ENCODE results near the gene GFPT2.

Gene GFPT2

GRCh38 chr5:180313677-180314505, 39.2 kb downstream of the GFPT2 start:
- no peak for DNase-seq (ENCODE audit: low spot score)

GRCh38 chr5:180311216-180311615, 41.9 kb downstream of the GFPT2 start:
- DNase-seq (ENCODE audit: low spot score) = no peak
- no peak for TF ChIP-seq CTCF (IDR thresholded peaks at IDR 0.05; ENCODE audit: extremely low read depth, missing control alignments)

More at GRCh38 chr5:180313677-180314505, 39.2 kb downstream of the GFPT2 start:
- TF ChIP-seq CTCF (IDR thresholded peaks at IDR 0.05; ENCODE audit: extremely low read depth, missing control alignments) = no peak

- no peak for DNase-seq (ENCODE audit: low spot score)
- no peak for TF ChIP-seq CTCF (IDR thresholded peaks at IDR 0.05; ENCODE audit: extremely low read depth, missing control alignments)
Observed at GRCh38 chr5:180306796-180307195, 46.3 kb downstream of the GFPT2 start.

GRCh38 chr5:180305481-180305880, 47.7 kb downstream of the GFPT2 start:
- TF ChIP-seq CTCF (IDR thresholded peaks at IDR 0.05; ENCODE audit: extremely low read depth, missing control alignments) = no peak
- no peak for DNase-seq (ENCODE audit: low spot score)

GRCh38 chr5:180304431-180305375, 48.4 kb downstream of the GFPT2 start:
- no peak for DNase-seq (ENCODE audit: low spot score)
- TF ChIP-seq CTCF (IDR thresholded peaks at IDR 0.05; ENCODE audit: extremely low read depth, missing control alignments) = no peak

- DNase-seq (ENCODE audit: low spot score) = no peak
- no peak for TF ChIP-seq CTCF (IDR thresholded peaks at IDR 0.05; ENCODE audit: extremely low read depth, missing control alignments)
Observed at GRCh38 chr5:180304016-180304292, 49.2 kb downstream of the GFPT2 start.
